ENCODE data around the gene MRPS9. TPM values are rescaled to one million over a fixed set of nuclear protein-coding genes. Genes with fewer than 3 reads are reported as not detected.
A peak's percentile ranks its signal among the peaks of the same experiment; 100 is the strongest.

The MRPS9 gene
- total and polyA plus RNA-seq, 7 donors, result 13.8 to 38.5 (median 18.4) TPM

- DNase-seq, result no peak
- H3K27me3 ChIP-seq, result no peaks in the 10 kb centered on the region
- no peak overlapping the region for H3K4me3 ChIP-seq
- whole genome bisulfite sequencing, 2 donors, result 99% methylated on average over 1 of the region's 1 CpG
- no peaks in the 10 kb centered on the region for H3K36me3 ChIP-seq
- no peaks in the 10 kb centered on the region for H3K9me3 ChIP-seq
- intact Hi-C loops (cut with DNase I), result loop anchor here (10.0 kb wide), 1 partner anchor 159 kb away; no protein-coding TSS in a partner anchor
- H3K4me1 ChIP-seq, result peaks cover 0 to 15% (median 10%) of the 10 kb centered on the region in 4 donors
- no peak overlapping the region for H3K27ac ChIP-seq
- no peak for TF ChIP-seq CTCF (IDR thresholded peaks at IDR 0.05)
Observed at GRCh38 chr2:105034170-105034569, 3.7 kb upstream of the MRPS9 start.

- Histone ChIP-seq H3K36me3 (no peaks in the 10 kb centered on the region), H3K27ac (peak overlapping the region; percentile 81 to 88 (median 87)), H3K9me3 (no peaks in the 10 kb centered on the region), H3K4me1 (peaks cover 0 to 15% (median 12%) of the 10 kb centered on the region in 4 donors), H3K27me3 (no peaks in the 10 kb centered on the region), H3K4me3 (peak overlapping the region; percentile 69 to 93 (median 84))
- no peak for TF ChIP-seq EP300 (IDR thresholded peaks at IDR 0.05)
- TF ChIP-seq POLR2A (IDR thresholded peaks at IDR 0.05), result no peak
- no peak for TF ChIP-seq CTCF (IDR thresholded peaks at IDR 0.05)
- TF ChIP-seq POLR2AphosphoS5 (IDR thresholded peaks at IDR 0.05), result no peak
- DNase-seq, result no peak
- intact Hi-C loops (cut with DNase I), result loop anchor here (10.0 kb wide), 1 partner anchor 164 kb away; no protein-coding TSS in a partner anchor
- 3 to 9% methylated on average over 17 of the region's 17 CpGs for WGBS, 2 donors
Observed at GRCh38 chr2:105038383-105039061, 653 bp downstream of the MRPS9 start.

GRCh38 chr2:105039559-105039958 is 1.7 kb downstream of the MRPS9 start:
- H3K4me3 ChIP-seq, result no peak overlapping the region
- no peak overlapping the region for H3K27ac ChIP-seq
- H3K27me3 ChIP-seq, result no peaks in the 10 kb centered on the region
- no peak for DNase-seq
- H3K4me1 ChIP-seq, result peaks cover 0 to 15% (median 12%) of the 10 kb centered on the region in 4 donors
- TF ChIP-seq POLR2A (IDR thresholded peaks at IDR 0.05) (no peak), CTCF (IDR thresholded peaks at IDR 0.05) (no peak), EP300 (IDR thresholded peaks at IDR 0.05) (no peak), POLR2AphosphoS5 (IDR thresholded peaks at IDR 0.05) (no peak)
- no peaks in the 10 kb centered on the region for H3K36me3 ChIP-seq
- H3K9me3 ChIP-seq, result no peaks in the 10 kb centered on the region
- intact Hi-C loops (cut with DNase I), result loop anchor here (10.0 kb wide), 1 partner anchor 165 kb away; no protein-coding TSS in a partner anchor

GRCh38 chr2:105042189-105042588 is 4.3 kb downstream of the MRPS9 start:
- DNase-seq, result no peak
- no peaks in the 10 kb centered on the region for H3K27me3 ChIP-seq
- H3K4me1 ChIP-seq, result peaks cover 0 to 14% (median 9%) of the 10 kb centered on the region in 4 donors
- H3K36me3 ChIP-seq, result no peaks in the 10 kb centered on the region
- H3K27ac ChIP-seq, result no peak overlapping the region
- no peaks in the 10 kb centered on the region for H3K9me3 ChIP-seq
- TF ChIP-seq CTCF (IDR thresholded peaks at IDR 0.05) (no peak), POLR2A (IDR thresholded peaks at IDR 0.05) (no peak), POLR2AphosphoS5 (IDR thresholded peaks at IDR 0.05) (no peak), EP300 (IDR thresholded peaks at IDR 0.05) (no peak)
- H3K4me3 ChIP-seq, result no peak overlapping the region
- intact Hi-C loops (cut with DNase I), result no loop called here
- WGBS, 2 donors, result 73 to 77% methylated on average over 2 of the region's 2 CpGs

- TF ChIP-seq POLR2AphosphoS5 (IDR thresholded peaks at IDR 0.05) (no peak), POLR2A (IDR thresholded peaks at IDR 0.05) (no peak), EP300 (IDR thresholded peaks at IDR 0.05) (no peak), CTCF (IDR thresholded peaks at IDR 0.05) (no peak)
- intact Hi-C loops (cut with DNase I), result no loop called here
- peaks cover 0 to 4% (median 0%) of the 10 kb centered on the region in 4 donors for H3K4me1 ChIP-seq
- no peak overlapping the region for H3K4me3 ChIP-seq
- H3K36me3 ChIP-seq, result peaks cover 0 to 21% (median 2%) of the 10 kb centered on the region in 4 donors
- H3K27me3 ChIP-seq, result no peaks in the 10 kb centered on the region
- WGBS, 2 donors, result 25 to 69% methylated on average over 1 of the region's 1 CpG
- H3K27ac ChIP-seq, result no peak overlapping the region
- DNase-seq, result no peak
- no peaks in the 10 kb centered on the region for H3K9me3 ChIP-seq
Observed at GRCh38 chr2:105052773-105053172, 14.9 kb downstream of the MRPS9 start.
